OCI-LY7 (cell line): ENCODE results near the gene ABCA8. TPM values are rescaled to one million over a fixed set of nuclear protein-coding genes. Genes with fewer than 3 reads are reported as not detected.

ENCODE experiments used
- BruUV-seq: library from RNA; stranded (reverse); fragments of 400-500 nt; replicated peaks from 2 replicates; lab custom pipeline; 2021; lab: Mats Ljungman, UMichigan
- CTCF ChIA-PET: fragments of 300-600 bp; sonication (Branson Sonifier 250); formaldehyde crosslinking; loops from one replicate; lab custom pipeline; 2022; ENCODE audit warnings: antibody characterized with exemption; ENCODE audit not compliant: unreplicated experiment; lab: Charles Lee
- POLR2A ChIA-PET: fragments of 300-600 bp; sonication (Branson Sonifier 250); formaldehyde crosslinking; loops from one replicate; lab custom pipeline; 2022; ENCODE audit warnings: antibody characterized with exemption; lab: Charles Lee
- DNase-seq: peaks from one replicate; pipeline ENCODE4 v3.0.0-alpha.2; 2015; ENCODE audit warnings: low spot score
- H2AFZ ChIP-seq: fragments of 200-600 bp; sonication (generic), shearing (Covaris generic); 2 replicates; pipeline ENCODE4 v1.6.1; 2014; ENCODE audit warnings: mild to moderate bottlenecking, antibody characterized with exemption, low read length, moderate library complexity
- H3K27ac ChIP-seq: fragments of 200-600 bp; sonication (generic); 2 replicates; pipeline ENCODE4 v1.5.1; 2014; ENCODE audit warnings: mixed run types, low read depth, mild to moderate bottlenecking, moderate library complexity, low read length, inconsistent platforms; ENCODE audit not compliant: poor library complexity, severe bottlenecking
- H3K36me3 ChIP-seq: fragments of 200-600 bp; sonication (generic); 2 replicates; pipeline ENCODE4 v1.6.1; 2014; ENCODE audit warnings: mild to moderate bottlenecking, antibody characterized with exemption, low read length, moderate library complexity, mixed read lengths; ENCODE audit not compliant: insufficient read depth
- H3K4me1 ChIP-seq: fragments of 200-600 bp; sonication (generic); 2 replicates; pipeline ENCODE4 v1.5.1; 2014; ENCODE audit warnings: mild to moderate bottlenecking, low read length; ENCODE audit not compliant: insufficient read depth, poor library complexity, severe bottlenecking
- H3K4me2 ChIP-seq: fragments of 200-600 bp; sonication (generic); 2 replicates; pipeline ENCODE4 v1.6.1; 2014; ENCODE audit warnings: mild to moderate bottlenecking, low read length
- H3K4me3 ChIP-seq: fragments of 200-600 bp; sonication (generic); 2 replicates; pipeline ENCODE4 v1.5.1; 2014; ENCODE audit warnings: mild to moderate bottlenecking, low read depth, low read length; ENCODE audit not compliant: poor library complexity, severe bottlenecking
- H3K79me2 ChIP-seq: fragments of 200-600 bp; sonication (generic); 2 replicates; pipeline ENCODE4 v1.6.1; 2016; ENCODE audit warnings: low read depth, mild to moderate bottlenecking, low read length, moderate library complexity, mixed read lengths; ENCODE audit not compliant: insufficient read depth
- H3K9me2 ChIP-seq: fragments of 200-600 bp; sonication (generic); 2 replicates; pipeline ENCODE4 v1.6.1; 2016; ENCODE audit warnings: mild to moderate bottlenecking, low read length, mixed read lengths; ENCODE audit not compliant: insufficient read depth
- H3K9me3 ChIP-seq: fragments of 200-600 bp; sonication (generic); 2 replicates; pipeline ENCODE4 v1.6.1; 2014; ENCODE audit warnings: mild to moderate bottlenecking, mixed run types, low read length, mixed read lengths
- H4K20me1 ChIP-seq: fragments of 200-600 bp; sonication (generic); 2 replicates; pipeline ENCODE4 v1.6.1; 2014; ENCODE audit warnings: mild to moderate bottlenecking, antibody characterized with exemption, low read length, moderate library complexity, mixed read lengths; ENCODE audit not compliant: insufficient read depth
- CTCF ChIP-seq: fragments of 200-600 bp; sonication (generic); conservative IDR thresholded peaks from 2 replicates; pipeline ENCODE4 v1.5.1; 2014; ENCODE audit warnings: mild to moderate bottlenecking, antibody characterized with exemption, low read length, moderate library complexity, mixed read lengths
- EZH2phosphoT487 ChIP-seq: fragments of 200-600 bp; sonication (generic); IDR thresholded peaks from 2 replicates; pipeline ENCODE4 v1.6.1; 2018; ENCODE audit warnings: low read depth, borderline replicate concordance, mild to moderate bottlenecking, mixed run types, antibody characterized with exemption, low read length, moderate library complexity, mixed read lengths
- intact Hi-C: fragments of 100-400 bp; cut with micrococcal nuclease; formaldehyde crosslinking; loops from one replicate; pipeline ENCODE4 v1.10.0; 2022; ENCODE audit not compliant: unreplicated experiment
- total RNA-seq, 2 experiments: library from RNA; depleted of rRNA in 1 of 2; stranded (reverse); fragments of >200 nt in 1 of 2; shearing (Covaris generic) in 1 of 2; gene quantifications; 2 replicates each; pipeline ENCODE4 v1.2.3, GENCODE V29; 2014 to 2022

Gene ABCA8
- total RNA-seq, 2 experiments from 2014 or later: not detected

DNA sequence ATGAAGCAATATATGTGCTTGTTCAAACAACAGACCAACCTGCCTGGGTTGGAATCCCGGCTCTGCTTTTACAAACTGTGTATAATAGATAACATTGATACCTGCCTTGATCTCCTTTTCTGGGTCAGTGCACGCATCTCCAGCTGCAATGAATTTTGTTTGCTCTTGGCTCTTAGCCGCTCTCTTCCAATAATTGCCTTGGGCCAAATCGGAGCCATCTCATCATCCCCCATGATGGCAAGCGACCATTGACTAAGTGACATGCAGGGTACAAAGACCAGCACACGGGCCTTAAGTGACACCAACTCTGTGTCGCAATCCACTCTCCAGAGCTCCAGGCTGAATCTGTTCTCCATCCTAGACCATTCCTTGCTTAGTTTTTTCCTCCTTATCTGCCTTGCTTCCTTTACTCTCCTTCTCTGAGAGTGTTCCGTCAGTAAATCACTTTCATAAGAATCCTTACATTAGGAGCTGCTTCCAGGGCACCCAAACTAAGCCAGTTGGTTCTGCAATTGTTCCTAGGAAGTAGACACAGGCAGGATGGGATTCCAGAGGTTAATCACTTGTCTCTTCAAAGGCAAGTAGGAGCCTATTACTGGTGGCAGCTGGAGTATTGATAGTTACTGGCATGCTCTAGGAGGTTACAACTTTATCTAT, 134.2 kb downstream of the ABCA8 start:
- Histone ChIP-seq H3K9me3 (no peaks in the 10 kb centered on the region), H3K4me1 (no peaks in the 10 kb centered on the region), H4K20me1 (no peaks in the 10 kb centered on the region), H3K4me2 (no peak overlapping the region), H3K27ac (no peak overlapping the region), H3K4me3 (no peak overlapping the region), H3K9me2 (no peaks in the 10 kb centered on the region), H3K79me2 (no peaks in the 10 kb centered on the region), H2AFZ (no peak overlapping the region), H3K36me3 (no peaks in the 10 kb centered on the region)
- no peak for TF ChIP-seq EZH2phosphoT487
- TF ChIP-seq CTCF: no peak
- ChIA-PET POLR2A (no interaction called here), CTCF (no interaction called here)
- intact Hi-C loops: no loop called here
- BruUV-seq: no TSS peak
- no peak for DNase-seq

GRCh38 chr17:68820476-68820824, 134.7 kb downstream of the ABCA8 start:
- no peak overlapping the region for H3K4me2 ChIP-seq
- H3K4me3 ChIP-seq: no peak overlapping the region
- TF ChIP-seq EZH2phosphoT487 (no peak), CTCF (no peak)
- ChIA-PET CTCF (no interaction called here), POLR2A (no interaction called here)
- no peaks in the 10 kb centered on the region for H3K36me3 ChIP-seq
- no TSS peak for BruUV-seq
- H3K9me2 ChIP-seq: no peaks in the 10 kb centered on the region
- intact Hi-C loops: no loop called here
- no peaks in the 10 kb centered on the region for H3K79me2 ChIP-seq
- no peak for DNase-seq
- no peak overlapping the region for H2AFZ ChIP-seq
- H3K9me3 ChIP-seq: no peaks in the 10 kb centered on the region
- no peaks in the 10 kb centered on the region for H4K20me1 ChIP-seq
- no peaks in the 10 kb centered on the region for H3K4me1 ChIP-seq
- H3K27ac ChIP-seq: no peak overlapping the region

DNA sequence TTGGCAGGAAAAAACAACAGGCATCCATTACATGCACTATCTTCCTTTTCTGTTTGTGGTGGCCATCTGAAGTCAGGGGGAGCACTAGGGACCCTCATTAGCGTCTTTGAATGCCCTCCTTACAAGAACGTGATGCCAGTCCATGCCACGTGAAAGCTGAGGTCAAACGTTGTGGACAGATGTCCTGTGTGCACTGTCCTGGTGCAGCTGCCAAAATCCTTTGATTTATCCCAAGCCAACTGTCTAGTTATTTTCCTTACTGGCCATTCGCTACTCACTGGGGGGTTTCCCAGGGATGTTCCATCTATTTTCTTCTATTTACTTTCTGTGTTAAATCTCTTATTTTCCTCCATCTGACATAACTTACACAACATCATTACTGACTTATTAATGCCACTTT, 135.7 kb downstream of the ABCA8 start:
- ChIA-PET CTCF (no interaction called here), POLR2A (no interaction called here)
- H3K4me3 ChIP-seq: no peak overlapping the region
- TF ChIP-seq EZH2phosphoT487: no peak
- TF ChIP-seq CTCF: no peak
- BruUV-seq: no TSS peak
- intact Hi-C loops: no loop called here
- H3K9me2 ChIP-seq: no peaks in the 10 kb centered on the region
- H3K27ac ChIP-seq: no peak overlapping the region
- H3K9me3 ChIP-seq: no peaks in the 10 kb centered on the region
- H3K79me2 ChIP-seq: no peaks in the 10 kb centered on the region
- H3K4me1 ChIP-seq: no peaks in the 10 kb centered on the region
- H3K4me2 ChIP-seq: no peak overlapping the region
- no peak for DNase-seq
- no peaks in the 10 kb centered on the region for H4K20me1 ChIP-seq
- no peaks in the 10 kb centered on the region for H3K36me3 ChIP-seq
- no peak overlapping the region for H2AFZ ChIP-seq

Other genes with a start within 250 kb of the ABCA8 start
- gene ABCA9, start 105.5 kb upstream of the ABCA8 start, total RNA-seq (2014; rRNA removed; shearing (Covaris generic)): 0.47 and 0.88 TPM in 2 replicates
- 0.06 TPM in 1 of 2 replicates, not detected in the other for gene ABCA9, start 105.5 kb upstream of the ABCA8 start, total RNA-seq (2022)
- 23.1 and 26.5 TPM in 2 replicates for gene ABCA6, start 186.5 kb upstream of the ABCA8 start, total RNA-seq (2014; rRNA removed; shearing (Covaris generic))
- gene ABCA6, start 186.5 kb upstream of the ABCA8 start, total RNA-seq (2022): 5.2 and 7.3 TPM in 2 replicates